Breast epithelium (tissue), 3 donors: ENCODE measurements around the gene TUBB2B.

Source experiments
- POLR2A ChIP-seq: fragments of 450-650 bp; IDR thresholded peaks from one replicate; pipeline ENCODE4 v1.6.1; 2016; ENCODE audit warnings: antibody characterized with exemption, mild to moderate bottlenecking, moderate library complexity
- TF ChIP-seq, protein P1 (sequence below), 3 donors: fragments of 450-650 bp; IDR thresholded peaks; one replicate each; pipeline ENCODE4 v1.5.1; 2016 to 2017; ENCODE audit warnings: antibody characterized with exemption in 3 of 3, mild to moderate bottlenecking in 3 of 3, moderate library complexity in 3 of 3

DNA sequence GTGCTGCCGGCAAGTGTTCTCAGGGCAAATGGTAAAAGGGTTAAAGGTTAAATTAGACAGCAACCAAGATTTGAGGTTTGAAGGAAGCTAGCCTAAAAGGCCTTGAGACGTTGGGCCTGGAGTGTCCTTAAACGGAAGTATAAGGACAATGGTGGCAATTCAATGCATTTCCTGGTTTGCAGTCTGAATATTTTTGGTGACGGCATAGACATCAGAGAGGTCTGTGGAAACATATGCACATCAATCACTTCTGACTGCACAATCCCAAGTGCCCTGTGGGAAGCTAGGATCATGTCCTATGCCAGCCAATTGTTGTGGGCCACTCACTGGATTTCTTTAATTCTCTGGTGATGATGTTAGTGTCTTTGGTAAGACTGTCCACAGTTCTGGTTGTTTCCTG is 44.4 kb downstream of the TUBB2B start:
- TF ChIP-seq, protein P1, sequence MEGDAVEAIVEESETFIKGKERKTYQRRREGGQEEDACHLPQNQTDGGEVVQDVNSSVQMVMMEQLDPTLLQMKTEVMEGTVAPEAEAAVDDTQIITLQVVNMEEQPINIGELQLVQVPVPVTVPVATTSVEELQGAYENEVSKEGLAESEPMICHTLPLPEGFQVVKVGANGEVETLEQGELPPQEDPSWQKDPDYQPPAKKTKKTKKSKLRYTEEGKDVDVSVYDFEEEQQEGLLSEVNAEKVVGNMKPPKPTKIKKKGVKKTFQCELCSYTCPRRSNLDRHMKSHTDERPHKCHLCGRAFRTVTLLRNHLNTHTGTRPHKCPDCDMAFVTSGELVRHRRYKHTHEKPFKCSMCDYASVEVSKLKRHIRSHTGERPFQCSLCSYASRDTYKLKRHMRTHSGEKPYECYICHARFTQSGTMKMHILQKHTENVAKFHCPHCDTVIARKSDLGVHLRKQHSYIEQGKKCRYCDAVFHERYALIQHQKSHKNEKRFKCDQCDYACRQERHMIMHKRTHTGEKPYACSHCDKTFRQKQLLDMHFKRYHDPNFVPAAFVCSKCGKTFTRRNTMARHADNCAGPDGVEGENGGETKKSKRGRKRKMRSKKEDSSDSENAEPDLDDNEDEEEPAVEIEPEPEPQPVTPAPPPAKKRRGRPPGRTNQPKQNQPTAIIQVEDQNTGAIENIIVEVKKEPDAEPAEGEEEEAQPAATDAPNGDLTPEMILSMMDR (IDR thresholded peaks at IDR 0.05): no peak
- TF ChIP-seq POLR2A: no peak
